Endothelial cell of umbilical vein (primary cell): ENCODE results near the gene ATR. TPM values are rescaled to one million over a fixed set of nuclear protein-coding genes. Genes with fewer than 3 reads are reported as not detected.
"Not testable (repeated sequence)": the region's sequence is repeated elsewhere in the genome, so short reads cannot be mapped to it uniquely, and the experiment has no call there.

Source experiments
- BruUV-seq: library from RNA; stranded (reverse); fragments of 400-500 nt; replicated peaks from 2 replicates; lab custom pipeline; 2021; lab: Mats Ljungman, UMichigan
- CTCF ChIA-PET: fragments of 300-600, 350-600 bp; sonication (Branson Sonifier 250); formaldehyde crosslinking; loops from one replicate; lab custom pipeline; 2021; ENCODE audit warnings: antibody characterized with exemption, inconsistent platforms; lab: Charles Lee
- POLR2A ChIA-PET: fragments of 300-600, 350-600 bp; sonication (Branson Sonifier 250); formaldehyde crosslinking; loops from one replicate; lab custom pipeline; 2021; ENCODE audit warnings: antibody characterized with exemption, inconsistent platforms; lab: Charles Lee
- DNase-seq: peaks from one replicate; pipeline ENCODE4 v3.0.0-alpha.2; 2011; ENCODE audit warnings: low read depth, low spot score
- FAIRE-seq: peaks from 2 replicates; lab custom pipeline; 2011; peaks lifted over from hg19 to GRCh38; lab: Jason Lieb, UNC
- H2AFZ ChIP-seq: 2 replicates; pipeline ENCODE4 v1.6.0; 2012; ENCODE audit warnings: low read depth, low read length, control low read depth, inconsistent platforms
- H3K27ac ChIP-seq: 2 replicates; pipeline ENCODE4 v1.5.1; 2011; ENCODE audit warnings: low read depth, mild to moderate bottlenecking, control low read depth, low read length, moderate library complexity; ENCODE audit not compliant: insufficient read depth
- H3K27me3 ChIP-seq, 2 experiments: 2 replicates each; pipeline versions ENCODE4 v1.6.0 to v1.6.1; 2011; ENCODE audit warnings: low read length in 2 of 2, mixed read lengths in 1 of 2; ENCODE audit not compliant: control insufficient read depth in 2 of 2, insufficient read depth in 2 of 2
- H3K36me3 ChIP-seq, 2 experiments: 2 replicates in 1 of 2; 3 replicates in 1 of 2; pipeline ENCODE4 v1.5.1; 2011; ENCODE audit warnings: low read length in 2 of 2, mild to moderate bottlenecking in 1 of 2, moderate library complexity in 1 of 2; ENCODE audit not compliant: control insufficient read depth in 2 of 2, insufficient read depth in 2 of 2; ENCODE audit errors: extremely low read depth in 1 of 2
- H3K4me1 ChIP-seq: 3 replicates; pipeline ENCODE4 v1.5.1; 2011; ENCODE audit warnings: mild to moderate bottlenecking, low read length; ENCODE audit not compliant: control insufficient read depth, insufficient read depth; ENCODE audit errors: extremely low read depth
- H3K4me2 ChIP-seq: 2 replicates; pipeline ENCODE4 v1.6.1; 2011; ENCODE audit warnings: low read length, control low read depth, mixed read lengths; ENCODE audit not compliant: insufficient read depth
- H3K4me3 ChIP-seq, 3 experiments: fragments of 200-600 bp in 1 of 3; sonication (generic), shearing (Covaris generic) in 1 of 3; replicated peaks in 1 of 3; 2 replicates each; pipeline ENCODE4 v1.5.1; 2011 to 2016; ENCODE audit warnings: control low read depth in 3 of 3, low read length in 3 of 3, mild to moderate bottlenecking in 2 of 3, inconsistent platforms in 1 of 3, low read depth in 1 of 3, moderate library complexity in 1 of 3; ENCODE audit not compliant: insufficient read depth in 1 of 3
- H3K79me2 ChIP-seq: 2 replicates; pipeline ENCODE4 v1.6.0; 2012; ENCODE audit warnings: low read length, inconsistent platforms; ENCODE audit not compliant: control insufficient read depth, insufficient read depth
- H3K9ac ChIP-seq: replicated peaks from 2 replicates; pipeline ENCODE3; 2011; ENCODE audit warnings: low read length, control low read depth; ENCODE audit not compliant: insufficient read depth; ENCODE audit errors: extremely low read depth
- H3K9me1 ChIP-seq: replicated peaks from 3 replicates; pipeline ENCODE4 v1.6.0; 2011; ENCODE audit warnings: mild to moderate bottlenecking, low read length; ENCODE audit not compliant: control insufficient read depth, insufficient read depth; ENCODE audit errors: extremely low read depth
- H3K9me3 ChIP-seq: replicated peaks from 2 replicates; pipeline ENCODE4 v1.5.1; 2012; ENCODE audit warnings: low read length, inconsistent platforms; ENCODE audit not compliant: control insufficient read depth, insufficient read depth
- H4K20me1 ChIP-seq: replicated peaks from 2 replicates; pipeline ENCODE3; 2011; ENCODE audit warnings: mild to moderate bottlenecking, low read length; ENCODE audit not compliant: control insufficient read depth, insufficient read depth; ENCODE audit errors: extremely low read depth
- EZH2 ChIP-seq: IDR thresholded peaks from 2 replicates; pipeline ENCODE4 v1.6.1; 2012; ENCODE audit warnings: borderline replicate concordance, low read depth, mild to moderate bottlenecking, moderate library complexity, low read length, inconsistent platforms; ENCODE audit not compliant: severe bottlenecking
- FOS ChIP-seq: IDR thresholded peaks from 2 replicates; pipeline ENCODE4 v1.6.1; 2011; ENCODE audit warnings: mild to moderate bottlenecking, low read length, moderate library complexity, borderline replicate concordance; ENCODE audit not compliant: insufficient read depth
- GATA2 ChIP-seq: IDR thresholded peaks from 2 replicates; pipeline ENCODE4 v1.7.0; 2011; ENCODE audit warnings: low read depth, mild to moderate bottlenecking, moderate library complexity, mixed read lengths, low read length; ENCODE audit not compliant: insufficient read length, insufficient read depth
- JUN ChIP-seq: IDR thresholded peaks from 2 replicates; pipeline ENCODE4 v1.6.1; 2011; ENCODE audit warnings: borderline replicate concordance, low read depth; ENCODE audit not compliant: insufficient read length, insufficient read depth
- MAX ChIP-seq: IDR thresholded peaks from 2 replicates; pipeline ENCODE4 v1.6.1; 2011; ENCODE audit not compliant: insufficient read depth, insufficient read length
- MYC ChIP-seq: IDR thresholded peaks from one replicate; pipeline ENCODE4 v1.6.1; 2011; ENCODE audit warnings: mild to moderate bottlenecking, low read depth, low read length
- POLR2A ChIP-seq: IDR thresholded peaks from 2 replicates; pipeline ENCODE4 v1.6.1; 2012; ENCODE audit warnings: low read depth, mild to moderate bottlenecking, control low read depth, low read length
- POLR2AphosphoS5 ChIP-seq: IDR thresholded peaks from 2 replicates; pipeline ENCODE4 v1.6.1; 2012; ENCODE audit warnings: low read depth, mild to moderate bottlenecking, control low read depth, low read length, moderate library complexity; ENCODE audit not compliant: insufficient read depth
- dilution Hi-C: fragments of 300-500 bp; cut with MboI; formaldehyde crosslinking; loops from one replicate; pipeline ENCODE4 v1.15.0; 2019; ENCODE audit warnings: low sequenced_read_pairs; ENCODE audit not compliant: extremely low pct_ligation_motif_present
- intact Hi-C: fragments of 100-400 bp; cut with micrococcal nuclease; formaldehyde crosslinking; loops from one replicate; pipeline ENCODE4 v1.10.0; 2022
- polyA plus RNA-seq, 4 experiments: library from polyadenylated mRNA; depleted of rRNA in 3 of 4; stranded (reverse) in 3 of 4; unstranded in 1 of 4; fragments of >200 nt; gene quantifications; 2 replicates each; pipeline versions ENCODE4 v1.2.1 to v1.2.3, GENCODE V29; 2011 to 2012; ENCODE audit warnings: missing spikeins in 1 of 4
- total RNA-seq: library from RNA; stranded (reverse); gene quantifications from 2 replicates; pipeline ENCODE4 v1.2.3, GENCODE V29; 2021
- TF ChIP-seq, protein P1 (sequence below), 2 donors: IDR thresholded peaks; 1 replicate in 1 of 2; 2 replicates in 1 of 2; pipeline ENCODE4 v1.5.1; 2011; ENCODE audit warnings: low read length in 2 of 2, mild to moderate bottlenecking in 2 of 2, moderate library complexity in 2 of 2, control low read depth in 1 of 2, inconsistent platforms in 1 of 2, low read depth in 1 of 2; ENCODE audit not compliant: insufficient read depth in 1 of 2; ENCODE audit errors: extremely low read depth in 1 of 2

The ATR gene
- total and polyA plus RNA-seq, 2 donors (not counting 3 experiments of a cell fraction or from before 2014, with no cell fraction given) = 6.3 to 23.6 TPM

DNA sequence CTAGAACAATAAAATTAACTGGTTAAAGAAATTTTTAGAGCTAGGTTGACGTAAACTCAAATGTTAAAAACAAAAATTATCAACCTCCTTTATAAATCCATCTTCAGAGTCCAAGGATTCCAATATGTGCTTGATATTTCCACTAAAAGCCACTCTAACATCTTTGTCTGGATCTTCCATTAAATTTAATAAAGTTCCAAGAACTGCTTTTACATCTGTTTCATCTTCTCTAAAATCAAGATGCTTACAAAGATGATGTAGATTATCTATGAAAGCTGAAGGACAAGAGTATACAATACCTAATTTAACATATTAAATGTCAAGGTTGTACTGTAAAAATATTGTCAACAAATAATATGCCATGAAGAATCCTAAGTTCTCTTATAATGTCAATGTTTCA is 24.8 kb downstream of the ATR start:
- H3K9me3 ChIP-seq = no peaks in the 10 kb centered on the region

DNA sequence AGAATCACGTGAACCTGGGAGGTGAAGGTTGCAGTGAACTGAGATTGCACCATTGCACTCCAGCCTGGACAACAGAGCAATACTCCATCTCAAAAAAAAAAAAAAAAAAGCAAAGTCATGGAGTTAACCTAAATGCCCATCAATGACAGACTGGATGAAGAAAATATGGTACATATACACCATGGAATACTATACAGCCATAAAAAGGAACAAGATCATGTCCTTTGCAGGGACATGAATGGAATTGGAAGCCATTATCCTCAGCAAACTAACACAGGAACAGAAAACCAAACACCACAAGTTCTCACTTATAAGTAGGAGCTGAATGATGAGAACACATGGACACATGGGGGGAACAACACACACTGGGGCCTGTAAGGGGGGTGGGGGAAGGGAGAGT is 26.0 kb downstream of the ATR start:
- POLR2A ChIA-PET, H3K36me3 ChIP-seq, H3K4me3 ChIP-seq, H3K9ac ChIP-seq, H4K20me1 ChIP-seq, H3K79me2 ChIP-seq, H2AFZ ChIP-seq, H3K9me3 ChIP-seq, DNase-seq, H3K27ac ChIP-seq, intact Hi-C loops, CTCF ChIA-PET, dilution Hi-C loops, H3K4me2 ChIP-seq, H3K9me1 ChIP-seq, FAIRE-seq, H3K27me3 ChIP-seq, H3K4me1 ChIP-seq, BruUV-seq: not testable (repeated sequence)

More for the DNA sequence above, 24.8 kb downstream of the ATR start:
- Histone ChIP-seq H3K4me3 (no peak overlapping the region), H3K9me1 (no peaks in the 10 kb centered on the region), H3K79me2 (no peaks in the 10 kb centered on the region), H3K36me3 (peaks cover 0 to 8% of the 10 kb centered on the region in 2 experiments), H4K20me1 (no peaks in the 10 kb centered on the region), H3K9ac (no peak overlapping the region), H3K4me2 (no peak overlapping the region), H3K27me3 (no peaks in the 10 kb centered on the region), H3K4me1 (no peaks in the 10 kb centered on the region), H3K27ac (no peak overlapping the region), H2AFZ (no peak overlapping the region)
- dilution Hi-C loops = no loop called here
- no TSS peak for BruUV-seq
- ChIA-PET POLR2A (no interaction called here), CTCF (interaction anchor here (1.1 kb wide), 1 partner anchor 9 kb away, joined by 5 read pairs; no protein-coding TSS in a partner anchor)
- no peak for FAIRE-seq
- intact Hi-C loops = no loop called here
- no peak for TF ChIP-seq POLR2AphosphoS5
- TF ChIP-seq MYC = no peak
- no peak for TF ChIP-seq EZH2
- TF ChIP-seq JUN = no peak
- no peak for TF ChIP-seq MAX
- TF ChIP-seq POLR2A = no peak
- no peak for TF ChIP-seq FOS
- TF ChIP-seq GATA2 = no peak
- TF ChIP-seq, protein P1, sequence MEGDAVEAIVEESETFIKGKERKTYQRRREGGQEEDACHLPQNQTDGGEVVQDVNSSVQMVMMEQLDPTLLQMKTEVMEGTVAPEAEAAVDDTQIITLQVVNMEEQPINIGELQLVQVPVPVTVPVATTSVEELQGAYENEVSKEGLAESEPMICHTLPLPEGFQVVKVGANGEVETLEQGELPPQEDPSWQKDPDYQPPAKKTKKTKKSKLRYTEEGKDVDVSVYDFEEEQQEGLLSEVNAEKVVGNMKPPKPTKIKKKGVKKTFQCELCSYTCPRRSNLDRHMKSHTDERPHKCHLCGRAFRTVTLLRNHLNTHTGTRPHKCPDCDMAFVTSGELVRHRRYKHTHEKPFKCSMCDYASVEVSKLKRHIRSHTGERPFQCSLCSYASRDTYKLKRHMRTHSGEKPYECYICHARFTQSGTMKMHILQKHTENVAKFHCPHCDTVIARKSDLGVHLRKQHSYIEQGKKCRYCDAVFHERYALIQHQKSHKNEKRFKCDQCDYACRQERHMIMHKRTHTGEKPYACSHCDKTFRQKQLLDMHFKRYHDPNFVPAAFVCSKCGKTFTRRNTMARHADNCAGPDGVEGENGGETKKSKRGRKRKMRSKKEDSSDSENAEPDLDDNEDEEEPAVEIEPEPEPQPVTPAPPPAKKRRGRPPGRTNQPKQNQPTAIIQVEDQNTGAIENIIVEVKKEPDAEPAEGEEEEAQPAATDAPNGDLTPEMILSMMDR (IDR thresholded peaks at IDR 0.05; ENCODE audit: extremely low read depth in 1 of 2, insufficient read depth in 1 of 2, low read depth in 1 of 2, low read length in 2 of 2) = no peak
- no peak for DNase-seq
